Measurements from ENCODE around the gene TRPM4. TPM values are rescaled to one million over a fixed set of nuclear protein-coding genes. Genes with fewer than 3 reads are reported as not detected.
A peak's percentile ranks its signal among the peaks of the same experiment; 100 is the strongest.
"Not testable (repeated sequence)": the region's sequence is repeated elsewhere in the genome, so short reads cannot be mapped to it uniquely, and the experiment has no call there.

Gene TRPM4
- total RNA-seq, 1 experiment from 2014 or later = 8.4 TPM

GRCh38 chr19:49145573-49146407 lies 11.8 kb upstream of the TRPM4 start:
- Histone ChIP-seq H3K4me3 (peak overlapping the region; percentile 5; the same call in 1 of the 2 replicates), H3K36me3 (no peaks in the 10 kb centered on the region), H3K27me3 (no peaks in the 10 kb centered on the region), H3K9me3 (no peaks in the 10 kb centered on the region)
- peak; percentile 67 for DNase-seq

DNA sequence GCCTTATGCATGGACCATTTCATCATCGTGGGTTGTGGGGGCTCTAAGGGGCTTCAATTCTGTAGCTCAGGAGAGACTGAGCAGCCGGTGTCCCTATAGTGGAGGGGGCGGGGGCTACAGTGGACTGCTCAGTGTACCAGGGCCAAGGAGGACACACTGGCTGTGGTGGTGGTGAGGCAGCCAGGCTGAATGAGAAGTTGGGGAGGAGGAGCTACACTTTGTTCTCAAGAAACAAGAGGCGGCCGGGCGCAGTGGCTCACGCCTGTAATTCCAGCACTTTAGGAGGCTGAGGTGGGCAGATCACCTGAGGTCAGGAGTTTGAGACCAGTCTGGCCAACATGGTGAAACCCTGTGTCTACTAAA lies 11.2 kb upstream of the TRPM4 start:
- H3K9me3 ChIP-seq, H3K27me3 ChIP-seq, DNase-seq, H3K36me3 ChIP-seq, H3K4me3 ChIP-seq: not testable (repeated sequence)

GRCh38 chr19:49148044-49148682 lies 9.4 kb upstream of the TRPM4 start:
- DNase-seq = no peak

DNA sequence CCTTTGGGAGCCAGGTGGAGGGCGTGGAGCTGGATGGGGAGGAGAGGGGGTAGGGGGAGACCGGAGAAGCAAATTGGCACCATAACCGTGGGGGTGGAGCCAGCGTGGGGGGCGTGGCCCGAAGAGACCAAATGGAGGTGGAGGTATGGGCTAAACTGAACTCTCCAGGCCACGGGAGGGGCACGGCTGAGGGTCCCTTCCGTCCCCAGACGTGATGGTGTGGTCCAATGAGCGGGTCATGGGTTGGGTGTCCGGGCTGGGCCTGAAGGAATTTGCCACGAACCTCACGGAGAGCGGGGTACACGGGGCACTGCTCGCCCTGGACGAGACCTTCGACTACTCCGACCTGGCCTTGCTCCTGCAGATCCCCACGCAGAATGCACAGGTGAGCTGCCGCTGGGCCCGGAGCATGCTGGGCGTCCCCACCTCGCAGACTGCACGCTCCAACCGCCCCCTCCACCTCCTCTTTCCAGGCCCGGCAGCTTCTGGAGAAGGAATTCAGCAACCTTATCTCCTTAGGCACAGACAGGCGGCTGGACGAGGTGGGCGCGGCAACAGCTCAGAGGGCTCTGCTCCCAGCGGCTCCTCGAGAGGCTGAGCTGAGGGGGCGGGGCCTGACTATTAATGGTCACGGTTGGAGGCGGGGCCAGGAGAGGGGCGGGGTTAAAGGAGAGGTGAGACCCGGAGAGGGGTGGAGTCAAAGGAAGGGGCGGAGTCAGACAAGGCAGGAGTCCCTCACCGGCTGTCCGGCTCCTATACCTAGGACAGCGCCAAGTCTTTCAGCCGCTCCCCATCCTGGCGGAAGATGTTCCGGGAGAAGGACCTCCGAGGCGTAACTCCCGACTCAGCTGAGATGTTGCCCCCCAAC lies 8.6 kb upstream of the TRPM4 start:
- peak; percentile 97 for DNase-seq
- peak overlapping the region; percentile 74 for H3K4me3 ChIP-seq
- H3K27me3 ChIP-seq = no peaks in the 10 kb centered on the region
- H3K9me3 ChIP-seq = no peaks in the 10 kb centered on the region
- no peaks in the 10 kb centered on the region for H3K36me3 ChIP-seq

More at GRCh38 chr19:49148044-49148682, 9.4 kb upstream of the TRPM4 start:
- Histone ChIP-seq H3K4me3 (no peak overlapping the region), H3K9me3 (no peaks in the 10 kb centered on the region), H3K27me3 (no peaks in the 10 kb centered on the region), H3K36me3 (no peaks in the 10 kb centered on the region)

GRCh38 chr19:49149652-49150105 lies 7.9 kb upstream of the TRPM4 start:
- no peaks in the 10 kb centered on the region for H3K27me3 ChIP-seq
- H3K9me3 ChIP-seq = no peaks in the 10 kb centered on the region
- peak overlapping the region; percentile 74 for H3K4me3 ChIP-seq
- peak; percentile 77 for DNase-seq
- no peaks in the 10 kb centered on the region for H3K36me3 ChIP-seq

DNA sequence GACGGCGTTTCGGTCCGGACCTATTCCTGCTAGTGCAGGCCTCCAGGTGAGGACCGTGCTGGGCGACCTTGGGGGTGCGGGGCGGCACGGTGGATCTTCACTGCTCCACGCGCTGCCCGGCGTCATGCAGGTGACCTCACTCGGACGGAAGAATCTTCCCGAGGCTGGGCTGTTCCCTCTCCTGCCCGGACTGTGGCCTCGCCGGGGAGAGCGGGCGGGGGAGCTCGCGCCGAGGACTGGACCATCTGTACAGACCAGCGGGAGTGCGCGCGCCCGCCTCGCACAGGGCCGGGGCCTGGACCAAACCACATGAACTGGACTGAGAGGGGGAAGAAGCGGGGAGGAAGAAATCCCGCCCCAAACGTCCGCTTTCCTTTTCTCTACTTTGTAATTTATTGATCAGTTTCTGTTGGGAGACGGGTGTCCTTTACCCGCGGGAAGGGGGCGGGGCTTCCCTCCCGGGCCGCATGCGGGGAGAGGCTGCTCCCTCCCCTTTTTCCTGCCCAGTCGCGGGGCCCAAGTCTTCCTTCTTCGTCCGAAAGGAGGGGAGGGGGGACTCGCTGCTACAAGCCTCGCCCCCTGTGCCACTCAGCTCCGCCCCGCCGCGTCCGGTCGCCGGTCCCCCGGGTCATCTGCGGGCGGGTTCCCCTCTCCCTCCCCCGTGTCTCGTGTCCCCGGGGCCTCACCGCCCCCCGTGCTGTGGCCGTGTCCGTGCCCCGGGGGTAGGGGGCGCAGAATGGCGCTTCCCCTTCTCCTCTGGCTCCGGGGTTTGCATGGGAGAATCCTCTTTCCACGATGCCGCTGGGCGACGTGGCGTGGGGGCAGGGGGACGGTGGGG lies 7.3 kb upstream of the TRPM4 start:
- Histone ChIP-seq H3K36me3 (no peaks in the 10 kb centered on the region), H3K4me3 (peak overlapping the region; percentile 74), H3K27me3 (no peaks in the 10 kb centered on the region), H3K9me3 (no peaks in the 10 kb centered on the region)
- DNase-seq = peak; percentile 89

DNA sequence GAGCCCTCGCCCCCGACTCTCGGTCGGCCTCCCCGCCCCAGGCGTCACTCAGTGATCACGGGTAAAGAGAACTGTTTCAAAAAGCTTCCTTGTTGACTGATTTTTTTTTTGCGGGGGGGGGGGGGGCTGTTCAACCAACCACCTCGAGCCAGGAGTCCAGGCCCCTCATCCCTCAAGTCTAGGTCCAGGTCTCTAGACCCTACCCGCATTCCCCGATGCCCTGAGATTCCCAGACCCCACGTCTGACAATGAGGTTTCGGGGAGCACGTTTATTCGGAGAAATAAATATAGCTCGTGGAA lies 6.7 kb upstream of the TRPM4 start:
- DNase-seq = no peak

GRCh38 chr19:49151267-49152118 lies 6.1 kb upstream of the TRPM4 start:
- Histone ChIP-seq H3K4me3 (peak overlapping the region; percentile 74), H3K9me3 (no peaks in the 10 kb centered on the region), H3K27me3 (no peaks in the 10 kb centered on the region), H3K36me3 (no peaks in the 10 kb centered on the region)
- peak; percentile 39 for DNase-seq

More for the DNA sequence above, 6.7 kb upstream of the TRPM4 start:
- H3K4me3 ChIP-seq = peak overlapping the region; percentile 74
- no peaks in the 10 kb centered on the region for H3K36me3 ChIP-seq
- H3K9me3 ChIP-seq = no peaks in the 10 kb centered on the region
- H3K27me3 ChIP-seq = no peaks in the 10 kb centered on the region

DNA sequence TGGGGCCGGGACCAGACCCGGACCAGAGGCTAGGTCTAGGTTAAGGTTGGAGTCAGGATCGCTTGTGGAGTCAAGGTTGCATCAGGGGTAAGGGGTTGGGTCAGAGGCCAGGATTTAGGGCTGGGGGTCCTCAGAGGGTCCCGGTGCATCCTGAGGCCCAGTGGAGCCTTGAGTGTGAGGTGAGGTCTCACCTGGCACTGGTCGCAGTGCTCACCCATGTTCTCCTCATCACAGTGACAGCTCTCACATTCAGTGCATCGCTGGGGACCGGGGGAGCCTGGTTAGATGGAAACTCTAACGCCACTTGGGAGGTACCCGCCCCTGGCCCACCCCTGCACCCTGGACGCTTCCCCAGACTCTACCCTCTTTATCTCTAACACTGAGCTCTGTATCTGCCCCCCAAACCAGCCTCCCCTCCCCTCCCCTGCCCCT lies 5.5 kb upstream of the TRPM4 start:
- H3K36me3 ChIP-seq = no peaks in the 10 kb centered on the region
- no peak overlapping the region for H3K4me3 ChIP-seq
- H3K9me3 ChIP-seq = no peaks in the 10 kb centered on the region
- H3K27me3 ChIP-seq = no peaks in the 10 kb centered on the region
- no peak for DNase-seq

- Histone ChIP-seq H3K4me3 (no peak overlapping the region), H3K27me3 (no peaks in the 10 kb centered on the region), H3K36me3 (no peaks in the 10 kb centered on the region), H3K9me3 (no peaks in the 10 kb centered on the region)
- no peak for DNase-seq
Observed at GRCh38 chr19:49153167-49153809, 4.3 kb upstream of the TRPM4 start.

GRCh38 chr19:49154279-49154678 lies 3.3 kb upstream of the TRPM4 start:
- DNase-seq = no peak
- Histone ChIP-seq H3K27me3 (no peaks in the 10 kb centered on the region), H3K9me3 (no peaks in the 10 kb centered on the region), H3K4me3 (no peak overlapping the region), H3K36me3 (no peaks in the 10 kb centered on the region)

GRCh38 chr19:49155005-49155819 lies 2.4 kb upstream of the TRPM4 start, which contains the start of gene HRC:
Gene HRC, minus strand, starts transcription at chr19:49155396. Its CDS starts 159 bp downstream, at chr19:49155237.
- DNase-seq = no peak
- no peak within 1 kb of the TSS for H3K4me3 ChIP-seq
- H3K36me3 ChIP-seq = peaks cover 5% of the 10 kb centered on the region
- H3K9me3 ChIP-seq = no peaks in the 10 kb centered on the region
- H3K27me3 ChIP-seq = no peaks in the 10 kb centered on the region

DNA sequence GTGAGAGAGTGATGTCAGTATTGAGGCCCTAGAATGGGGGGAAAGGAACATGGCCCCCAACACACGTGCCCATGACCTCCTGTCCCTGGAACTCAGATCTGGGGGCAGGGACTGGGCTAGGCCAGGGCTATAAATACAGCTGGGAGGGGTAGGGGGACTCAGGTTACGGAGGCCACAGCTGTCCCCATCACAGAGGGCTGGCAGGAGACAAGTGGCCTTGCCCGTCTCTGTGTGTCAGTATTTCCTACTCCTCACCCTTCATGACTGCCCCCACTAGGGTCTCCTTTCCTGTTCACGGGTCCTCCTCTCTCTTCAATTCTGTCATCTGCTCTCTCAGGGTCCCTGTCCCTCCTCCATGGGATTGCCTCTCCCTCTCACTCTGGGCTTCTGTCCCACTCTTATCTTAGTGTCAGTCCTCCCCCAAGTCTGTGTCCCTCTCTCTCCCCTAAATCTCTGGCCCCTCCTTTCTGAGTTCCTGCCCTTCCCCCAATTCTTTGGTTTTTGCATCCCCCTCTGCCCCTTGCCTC lies 1.7 kb upstream of the TRPM4 start:
- Histone ChIP-seq H3K9me3 (no peaks in the 10 kb centered on the region), H3K27me3 (no peaks in the 10 kb centered on the region), H3K36me3 (peaks cover 5% of the 10 kb centered on the region), H3K4me3 (no peak overlapping the region)
- no peak for DNase-seq
